ENCODE results near the gene ZBTB2.
"Not testable (repeated sequence)": the region's sequence is repeated elsewhere in the genome, so short reads cannot be mapped to it uniquely, and the experiment has no call there.

GRCh38 chr6:151382631-151383030, 8.7 kb downstream of the ZBTB2 start:
- not testable (repeated sequence) for TF ChIP-seq CTCF (IDR thresholded peaks at IDR 0.05; ENCODE audit: low read length); EZH2 (IDR thresholded peaks at IDR 0.05; ENCODE audit: borderline replicate concordance, low read length)

All from OCI-LY1 (cell line).